GM12892 (cell line): ENCODE data around the gene SIX2.

Experiments
- POLR2A ChIP-seq: IDR thresholded peaks from 2 replicates; pipeline ENCODE4 v1.6.1; 2011; ENCODE audit warnings: low read depth, low read length, control low read depth
- POLR2AphosphoS5 ChIP-seq: IDR thresholded peaks from 2 replicates; pipeline ENCODE4 v1.6.1; 2011; ENCODE audit warnings: low read depth, low read length, control low read depth
- TAF1 ChIP-seq: IDR thresholded peaks from 2 replicates; pipeline ENCODE4 v1.6.1; 2011; ENCODE audit warnings: low read depth, mild to moderate bottlenecking, control low read depth, low read length, borderline replicate concordance

GRCh38 chr2:44979581-44979980 lies 29.7 kb downstream of the SIX2 start:
- TF ChIP-seq POLR2A, result no peak
- TF ChIP-seq TAF1, result no peak
- no peak for TF ChIP-seq POLR2AphosphoS5
